ENCODE data around the gene GALNT10.

Gene GALNT10

DNA sequence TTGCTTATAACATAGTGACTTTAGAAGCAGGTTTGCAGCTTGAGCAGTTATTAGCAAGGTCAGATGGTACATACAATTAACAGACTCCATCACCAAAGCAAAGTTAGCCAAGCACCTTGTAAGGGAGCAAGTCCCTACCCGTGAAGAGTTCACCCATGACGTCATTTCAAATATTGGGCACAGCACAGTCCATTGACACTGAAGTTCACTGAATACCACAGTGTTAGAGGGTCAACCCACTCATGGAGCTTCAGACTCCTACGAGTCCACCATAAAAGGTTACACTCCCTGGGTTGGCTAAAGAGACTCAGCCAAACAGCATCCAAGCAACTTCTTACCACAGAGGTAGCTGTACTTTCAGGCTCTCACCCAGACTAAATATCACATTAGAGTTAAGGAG lies 77.5 kb downstream of the GALNT10 start:
- DNase-seq: no peak

DNA sequence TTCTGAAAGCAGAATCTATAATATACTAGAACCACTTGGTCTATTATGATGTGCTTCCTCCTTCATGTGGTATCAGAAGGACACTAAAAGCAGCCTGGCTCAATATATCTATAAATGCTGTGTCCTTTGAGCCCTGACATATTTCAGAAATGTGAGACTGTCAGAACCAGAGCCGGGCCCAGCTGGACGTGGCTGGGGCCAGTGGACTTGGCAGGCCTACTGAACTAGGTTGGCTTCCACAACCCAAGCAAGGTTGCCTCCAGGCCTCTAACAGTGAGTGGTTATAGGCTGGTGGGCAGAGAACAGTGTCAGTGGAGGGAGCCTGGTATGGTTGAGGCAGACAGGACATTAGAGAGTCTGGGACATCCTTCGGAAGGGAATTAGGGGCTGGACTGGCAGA lies 78.9 kb downstream of the GALNT10 start:
- DNase-seq: no peak

- no peak for DNase-seq
Observed at GRCh38 chr5:154271466-154271865, 80.9 kb downstream of the GALNT10 start.

GRCh38 chr5:154271936-154272514 lies 81.5 kb downstream of the GALNT10 start:
- no peak for DNase-seq

DNA sequence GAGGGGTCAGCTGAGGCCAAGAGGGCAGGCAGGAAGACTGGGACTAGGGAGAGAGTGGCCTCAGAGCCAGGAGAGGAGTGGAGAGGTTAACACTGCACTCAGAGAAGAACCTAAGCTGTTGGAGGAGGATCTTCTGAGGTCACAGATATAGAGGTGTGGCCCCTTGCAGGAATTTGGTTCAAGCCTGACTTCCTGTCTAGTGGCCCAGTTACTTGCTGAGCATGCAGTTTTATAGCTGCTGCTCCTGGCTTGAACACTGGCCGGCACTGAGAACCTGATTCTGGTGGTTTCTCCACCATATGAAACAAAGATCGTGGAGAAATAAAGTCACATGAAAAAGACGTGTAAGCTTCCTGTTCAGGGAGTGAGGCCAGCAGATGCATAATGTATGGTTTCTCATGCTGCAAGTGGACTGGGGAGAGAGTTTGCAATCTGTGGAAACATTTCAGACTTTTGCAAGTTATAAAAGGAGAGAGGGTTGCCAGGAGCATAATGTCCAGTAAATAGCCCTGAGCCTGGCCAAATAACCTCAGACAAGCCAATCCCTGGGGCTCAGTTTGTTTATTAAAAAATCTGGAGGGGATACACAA lies 82.6 kb downstream of the GALNT10 start:
- DNase-seq: peak; percentile 12

- no peak for DNase-seq
Observed at GRCh38 chr5:154273963-154274827, 83.7 kb downstream of the GALNT10 start.

- DNase-seq: no peak
Observed at GRCh38 chr5:154274828-154275185, 84.3 kb downstream of the GALNT10 start.

GRCh38 chr5:154275566-154275965 lies 85.0 kb downstream of the GALNT10 start:
- no peak for DNase-seq

- no peak for DNase-seq
Observed at GRCh38 chr5:154276261-154276972, 85.9 kb downstream of the GALNT10 start.

DNA sequence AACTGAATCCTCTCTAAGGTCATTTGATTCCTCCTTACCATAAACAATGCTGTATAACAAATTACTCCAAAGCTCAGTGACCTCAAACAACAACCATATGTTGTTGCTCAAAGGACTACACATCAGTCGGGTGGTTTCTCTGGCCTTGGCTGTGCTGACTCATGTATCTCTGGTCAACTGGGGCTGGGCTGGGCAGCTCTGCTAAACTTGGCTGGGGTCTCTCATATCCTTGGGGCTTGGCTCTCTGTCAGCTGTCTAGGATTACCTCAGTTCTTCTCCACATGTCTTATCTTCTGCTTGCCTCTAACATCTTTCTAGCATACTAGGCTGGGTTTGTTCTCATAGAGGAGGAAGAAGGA lies 86.4 kb downstream of the GALNT10 start:
- DNase-seq: no peak

- no peak for DNase-seq
Observed at GRCh38 chr5:154277499-154277898, 87.0 kb downstream of the GALNT10 start.

- DNase-seq: no peak
Observed at GRCh38 chr5:154278186-154278585, 87.7 kb downstream of the GALNT10 start.

- no peak for DNase-seq
Observed at GRCh38 chr5:154278908-154279307, 88.4 kb downstream of the GALNT10 start.

DNA sequence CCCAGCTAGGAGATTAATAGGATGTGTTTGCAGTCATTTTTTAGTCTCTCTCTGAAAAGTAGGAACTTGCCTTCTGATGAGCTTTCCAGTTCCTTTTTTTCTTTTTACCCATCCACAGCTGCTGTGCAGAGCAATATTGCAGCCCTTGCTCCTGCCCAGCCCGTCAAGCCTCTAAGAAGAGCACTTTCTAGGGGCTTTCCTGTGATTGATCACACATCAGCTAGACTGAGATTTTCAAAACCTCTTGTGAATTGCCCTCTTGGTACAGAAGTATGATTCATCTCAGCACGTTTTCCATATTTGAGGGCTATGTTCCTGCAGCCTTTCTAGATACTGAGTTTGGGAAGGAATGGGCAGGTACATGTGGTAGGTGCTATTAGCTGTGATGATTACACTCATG lies 93.9 kb downstream of the GALNT10 start:
- no peak for DNase-seq

- no peak for DNase-seq
Observed at GRCh38 chr5:154285661-154286408, 95.3 kb downstream of the GALNT10 start.

DNA sequence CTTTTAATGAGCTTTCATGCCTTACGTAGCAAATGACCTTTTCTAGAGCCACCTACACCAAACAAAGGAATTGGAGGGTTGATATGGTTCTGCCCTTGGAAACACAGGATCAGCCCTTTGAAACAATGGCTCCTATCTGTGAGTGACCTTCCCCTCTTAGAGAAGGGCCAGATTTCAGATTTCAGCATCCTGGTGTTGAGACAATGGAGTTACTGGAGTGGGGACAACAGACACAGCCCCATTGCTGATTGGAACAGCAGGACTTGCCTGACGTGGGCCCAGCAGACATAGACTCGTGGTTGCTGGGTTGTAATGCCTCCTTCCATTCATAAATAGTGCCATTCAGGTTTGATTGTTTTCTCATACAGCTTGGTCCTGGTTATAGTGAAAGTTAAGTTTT lies 96.0 kb downstream of the GALNT10 start:
- no peak for DNase-seq

DNA sequence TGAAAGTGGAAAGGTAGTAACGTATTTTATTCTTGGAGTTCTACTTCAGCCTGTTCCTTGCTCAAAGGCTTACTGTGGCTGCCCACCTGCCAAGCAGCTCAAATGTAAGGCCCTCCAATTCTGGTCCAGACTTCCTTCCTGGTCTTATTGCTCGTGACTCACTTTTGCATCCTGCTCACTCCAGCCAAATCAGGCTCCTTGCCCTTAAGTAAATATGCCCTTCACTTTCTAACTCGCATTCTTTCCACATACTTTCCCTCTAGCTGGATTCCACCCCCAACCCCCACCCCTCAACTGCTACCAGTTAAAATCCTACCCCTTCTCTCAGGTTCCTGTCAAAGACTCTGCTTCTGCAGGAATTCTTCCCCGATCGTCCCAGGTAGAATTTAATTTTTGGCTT lies 96.6 kb downstream of the GALNT10 start:
- no peak for DNase-seq

- DNase-seq: no peak
Observed at GRCh38 chr5:154288145-154288544, 97.6 kb downstream of the GALNT10 start.

DNA sequence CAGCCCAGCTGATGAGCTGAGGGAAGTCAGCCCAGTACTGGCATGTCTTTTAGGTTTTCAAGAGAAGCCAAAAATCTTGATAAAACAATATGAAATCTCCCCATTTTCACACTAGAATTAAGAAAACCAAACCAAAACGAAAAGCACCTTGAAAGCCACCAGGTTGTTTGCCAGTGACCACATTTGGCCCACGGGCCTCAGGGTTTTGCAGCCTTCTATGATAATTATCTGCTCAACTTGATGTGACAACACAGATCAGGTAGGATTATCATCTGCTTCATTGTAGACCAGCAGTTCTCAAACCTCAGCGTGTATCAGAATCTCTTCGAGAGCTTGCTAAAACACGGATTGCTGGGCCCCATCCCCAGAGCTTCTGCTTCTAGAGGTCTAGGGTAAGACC lies 101.4 kb downstream of the GALNT10 start:
- no peak for DNase-seq

- no peak for DNase-seq
Observed at GRCh38 chr5:154293219-154293618, 102.7 kb downstream of the GALNT10 start.

DNA sequence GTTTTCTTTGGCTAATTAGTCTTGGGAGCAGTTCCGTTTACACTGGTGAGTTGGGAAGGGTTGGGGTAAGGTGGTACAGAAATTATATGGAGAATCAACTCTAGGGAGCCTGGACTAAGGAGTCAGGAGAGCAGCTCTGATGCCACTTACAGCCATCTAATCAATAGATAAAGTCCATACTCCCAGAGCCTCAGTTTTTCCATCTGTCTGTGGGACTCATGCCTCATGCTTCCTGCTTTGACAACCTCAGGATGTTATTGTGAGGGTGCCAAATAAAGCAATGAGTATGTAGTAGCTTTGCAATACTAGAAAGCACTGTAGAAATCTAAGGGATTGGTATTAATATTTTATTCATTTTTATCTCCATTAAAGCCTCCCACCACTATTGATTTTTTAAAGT lies 105.0 kb downstream of the GALNT10 start:
- no peak for DNase-seq

DNA sequence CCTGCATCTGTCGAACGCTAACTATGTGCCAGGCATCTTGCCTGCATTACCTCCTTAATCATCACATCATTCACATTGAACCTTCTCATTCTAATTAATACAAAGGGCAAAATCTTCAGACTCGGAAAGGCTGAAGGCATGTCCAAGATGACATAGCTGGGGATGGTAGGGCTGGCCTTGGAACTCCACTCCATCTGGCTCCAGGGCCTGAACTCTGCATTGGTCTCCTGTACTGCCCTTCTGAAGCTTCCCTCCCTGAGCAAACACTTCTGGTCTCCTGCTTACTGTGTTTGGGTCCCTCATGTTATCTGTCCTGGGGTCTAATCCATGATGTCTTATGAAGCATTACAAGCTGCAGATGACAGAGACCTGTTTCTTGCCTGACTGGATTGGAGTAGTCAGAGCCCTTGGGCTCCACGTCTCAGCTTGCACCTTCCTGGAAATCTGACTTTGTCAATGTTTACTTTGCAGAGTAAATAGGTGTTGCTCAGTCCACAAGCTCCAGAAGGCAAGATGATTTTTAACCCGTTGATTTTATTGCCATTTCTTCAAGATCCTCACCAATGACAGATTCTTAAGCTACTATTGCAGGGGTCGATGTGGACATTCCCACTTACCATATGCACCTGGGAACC lies 106.1 kb downstream of the GALNT10 start:
- no peak for DNase-seq

DNA sequence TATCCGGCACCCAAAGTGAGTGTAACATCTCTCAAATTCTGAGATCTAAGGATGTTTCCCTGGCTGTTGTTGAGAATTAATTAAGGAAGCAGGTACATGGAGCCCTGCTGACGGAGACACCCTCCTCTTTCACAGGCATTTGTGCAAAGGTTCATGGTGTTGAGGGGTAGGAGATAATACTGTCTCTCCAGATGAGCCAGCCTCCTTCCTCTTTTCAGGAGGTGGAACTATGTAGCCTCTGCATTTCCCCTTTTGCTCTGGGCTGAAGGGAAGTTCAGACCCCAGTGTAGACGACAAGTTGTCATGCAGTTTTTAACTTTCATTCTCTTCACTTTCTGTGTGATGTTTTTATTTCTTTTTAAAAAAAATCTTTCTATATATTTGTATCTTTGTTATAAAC lies 107.5 kb downstream of the GALNT10 start:
- no peak for DNase-seq
